PFSK-1 (cell line): ENCODE measurements around the gene ARSJ.

Experiments
- SIN3A ChIP-seq: IDR thresholded peaks from 2 replicates; pipeline ENCODE4 v1.6.1; 2012; ENCODE audit warnings: mild to moderate bottlenecking, low read length, moderate library complexity, borderline replicate concordance; ENCODE audit not compliant: insufficient read depth
- TAF1 ChIP-seq: IDR thresholded peaks from 2 replicates; pipeline ENCODE4 v1.6.1; 2012; ENCODE audit warnings: low read length, control low read depth, borderline replicate concordance; ENCODE audit not compliant: insufficient read depth

- TF ChIP-seq SIN3A (no peak), TAF1 (no peak)
These were observed 120.5 kb downstream of the ARSJ start for GRCh38 chr4:113858924-113859323.
